Body of pancreas (tissue), 4 donors: ENCODE measurements around the gene TGFBI. TPM values are rescaled to one million over a fixed set of nuclear protein-coding genes. Genes with fewer than 3 reads are reported as not detected.

ENCODE experiments used
- ATAC-seq: fragments of 150-250 bp; one replicate; pipeline ENCODE4 v1.9.1; 2016
- DNase-seq, 4 donors: peaks; one replicate each; pipeline ENCODE4 v3.0.0-alpha.2; 2019
- H3K27ac ChIP-seq, 4 donors: fragments of 200-600 bp; sonication (generic); 1 replicate in 3 of 4; 2 replicates in 1 of 4; pipeline versions ENCODE4 v1.5.1 to v1.6.1; 2016 to 2019; ENCODE audit warnings: mild to moderate bottlenecking in 1 of 4, mixed read lengths in 1 of 4, moderate library complexity in 1 of 4
- H3K27me3 ChIP-seq, 2 donors: fragments of 200-600 bp; sonication (generic); one replicate each; pipeline ENCODE4 v1.6.0; 2016; ENCODE audit warnings: mild to moderate bottlenecking in 1 of 2
- H3K36me3 ChIP-seq, 2 donors: fragments of 200-600 bp; sonication (generic); replicated peaks in 1 of 2; 2 replicates each; pipeline ENCODE4 v1.5.1; 2016; ENCODE audit warnings: low read depth in 2 of 2; ENCODE audit not compliant: insufficient read depth in 1 of 2
- H3K4me1 ChIP-seq: fragments of 200-600 bp; sonication (generic); one replicate; pipeline ENCODE4 v1.6.0; 2016
- H3K4me3 ChIP-seq, 2 donors: fragments of 200-600 bp; sonication (generic); 1 replicate in 1 of 2; 2 replicates in 1 of 2; pipeline ENCODE4 v1.5.1; 2016 to 2019
- H3K9me3 ChIP-seq, 3 donors: fragments of 200-600 bp; sonication (generic); 1 replicate in 2 of 3; 2 replicates in 1 of 3; pipeline ENCODE4 v1.5.1; 2016
- CTCF ChIP-seq, 7 experiments: fragments of 450-650 bp in 4 of 7; fragments of 200-600 bp in 3 of 7; sonication (generic) in 3 of 7; IDR thresholded peaks; one replicate each; pipeline ENCODE4 v1.5.1; 2016 to 2019; ENCODE audit warnings: antibody characterized with exemption in 7 of 7
- POLR2A ChIP-seq, 3 donors: fragments of 450-650 bp; IDR thresholded peaks; one replicate each; pipeline ENCODE4 v1.6.1; 2016; ENCODE audit warnings: antibody characterized with exemption in 3 of 3, mild to moderate bottlenecking in 2 of 3
- whole genome bisulfite sequencing, 2 donors: methylation state at CpG; one replicate each; pipeline ENCODE4 v1.1.5; 2017; 5-methylcytosine and 5-hydroxymethylcytosine counted together
- intact Hi-C: fragments of 100-400 bp; cut with DNase I; formaldehyde crosslinking; loops from one replicate; pipeline ENCODE4 v1.15.1; 2023
- total RNA-seq, 2 donors: library from RNA; depleted of rRNA; stranded (reverse); fragments of >200 nt; gene quantifications; one replicate each; pipeline ENCODE4 v1.1.0, GENCODE V29; 2016

The TGFBI gene
- total RNA-seq, 2 donors from 2014 or later: 7.6 to 23.9 TPM

- no peak for TF ChIP-seq CTCF (IDR thresholded peaks at IDR 0.05)
- no peak for TF ChIP-seq POLR2A (IDR thresholded peaks at IDR 0.05)
- Histone ChIP-seq H3K36me3 (no peaks in the 10 kb centered on the region), H3K9me3 (no peaks in the 10 kb centered on the region), H3K27ac (no peak overlapping the region), H3K4me3 (no peak overlapping the region), H3K4me1 (peaks cover 8% of the 10 kb centered on the region), H3K27me3 (peaks cover 0 to 7% of the 10 kb centered on the region in 2 donors)
- ATAC-seq (no peak), DNase-seq (no peak)
- intact Hi-C loops: no loop called here
- WGBS, 2 donors: 75 to 82% methylated on average over 5 of the region's 5 CpGs
Measured at GRCh38 chr5:136033848-136034247, 5.1 kb downstream of the TGFBI start.

- peaks cover 0 to 2% of the 10 kb centered on the region in 2 donors for H3K27me3 ChIP-seq
Measured at GRCh38 chr5:136034492-136034891, 5.7 kb downstream of the TGFBI start.

GRCh38 chr5:136034984-136035383, 6.2 kb downstream of the TGFBI start:
- TF ChIP-seq POLR2A (IDR thresholded peaks at IDR 0.05) (no peak), CTCF (IDR thresholded peaks at IDR 0.05) (no peak)
- Histone ChIP-seq H3K4me1 (no peaks in the 10 kb centered on the region), H3K27ac (no peak overlapping the region), H3K27me3 (no peaks in the 10 kb centered on the region), H3K4me3 (no peak overlapping the region), H3K36me3 (no peaks in the 10 kb centered on the region), H3K9me3 (no peaks in the 10 kb centered on the region)
- ATAC-seq: no peak
- 79 to 91% methylated on average over 3 of the region's 3 CpGs for WGBS, 2 donors
- DNase-seq: no peak
- intact Hi-C loops: no loop called here

More at GRCh38 chr5:136034492-136034891, 5.7 kb downstream of the TGFBI start:
- ATAC-seq (no peak), DNase-seq (no peak)
- H3K4me1 ChIP-seq: peaks cover 2% of the 10 kb centered on the region
- H3K9me3 ChIP-seq: no peaks in the 10 kb centered on the region
- H3K27ac ChIP-seq: no peak overlapping the region
- 56 to 65% methylated on average over 1 of the region's 1 CpG for WGBS, 2 donors
- no peaks in the 10 kb centered on the region for H3K36me3 ChIP-seq
- TF ChIP-seq CTCF (IDR thresholded peaks at IDR 0.05) (no peak), POLR2A (IDR thresholded peaks at IDR 0.05) (no peak)
- intact Hi-C loops: no loop called here
- H3K4me3 ChIP-seq: no peak overlapping the region

- TF ChIP-seq CTCF (IDR thresholded peaks at IDR 0.05) (no peak), POLR2A (IDR thresholded peaks at IDR 0.05) (no peak)
- no peaks in the 10 kb centered on the region for H3K36me3 ChIP-seq
- 85 to 88% methylated on average over 7 of the region's 7 CpGs for WGBS, 2 donors
- no peaks in the 10 kb centered on the region for H3K27me3 ChIP-seq
- ATAC-seq (no peak), DNase-seq (no peak)
- H3K27ac ChIP-seq: no peak overlapping the region
- H3K4me3 ChIP-seq: no peak overlapping the region
- intact Hi-C loops: no loop called here
- no peaks in the 10 kb centered on the region for H3K9me3 ChIP-seq
- no peaks in the 10 kb centered on the region for H3K4me1 ChIP-seq
Measured at GRCh38 chr5:136035837-136036236, 7.0 kb downstream of the TGFBI start.

GRCh38 chr5:136036293-136036911, 7.6 kb downstream of the TGFBI start:
- TF ChIP-seq CTCF (IDR thresholded peaks at IDR 0.05) (no peak), POLR2A (IDR thresholded peaks at IDR 0.05) (no peak)
- H3K36me3 ChIP-seq: no peaks in the 10 kb centered on the region
- H3K9me3 ChIP-seq: no peaks in the 10 kb centered on the region
- intact Hi-C loops: no loop called here
- H3K4me1 ChIP-seq: no peaks in the 10 kb centered on the region
- WGBS, 2 donors: 81 to 90% methylated on average over 1 of the region's 1 CpG
- DNase-seq: no peak
- H3K4me3 ChIP-seq: no peak overlapping the region
- peak overlapping the region in 1 of 4 donors; percentile 28 for H3K27ac ChIP-seq
- no peak for ATAC-seq
- no peaks in the 10 kb centered on the region for H3K27me3 ChIP-seq
